SW480 (cell line): ENCODE measurements around the gene THOC5.
"Not testable (repeated sequence)": the region's sequence is repeated elsewhere in the genome, so short reads cannot be mapped to it uniquely, and the experiment has no call there.

Experiments
- DNase-seq: peaks from one replicate; pipeline ENCODE4 v3.0.0-alpha.2; 2016; ENCODE audit warnings: low spot score

Gene THOC5

DNA sequence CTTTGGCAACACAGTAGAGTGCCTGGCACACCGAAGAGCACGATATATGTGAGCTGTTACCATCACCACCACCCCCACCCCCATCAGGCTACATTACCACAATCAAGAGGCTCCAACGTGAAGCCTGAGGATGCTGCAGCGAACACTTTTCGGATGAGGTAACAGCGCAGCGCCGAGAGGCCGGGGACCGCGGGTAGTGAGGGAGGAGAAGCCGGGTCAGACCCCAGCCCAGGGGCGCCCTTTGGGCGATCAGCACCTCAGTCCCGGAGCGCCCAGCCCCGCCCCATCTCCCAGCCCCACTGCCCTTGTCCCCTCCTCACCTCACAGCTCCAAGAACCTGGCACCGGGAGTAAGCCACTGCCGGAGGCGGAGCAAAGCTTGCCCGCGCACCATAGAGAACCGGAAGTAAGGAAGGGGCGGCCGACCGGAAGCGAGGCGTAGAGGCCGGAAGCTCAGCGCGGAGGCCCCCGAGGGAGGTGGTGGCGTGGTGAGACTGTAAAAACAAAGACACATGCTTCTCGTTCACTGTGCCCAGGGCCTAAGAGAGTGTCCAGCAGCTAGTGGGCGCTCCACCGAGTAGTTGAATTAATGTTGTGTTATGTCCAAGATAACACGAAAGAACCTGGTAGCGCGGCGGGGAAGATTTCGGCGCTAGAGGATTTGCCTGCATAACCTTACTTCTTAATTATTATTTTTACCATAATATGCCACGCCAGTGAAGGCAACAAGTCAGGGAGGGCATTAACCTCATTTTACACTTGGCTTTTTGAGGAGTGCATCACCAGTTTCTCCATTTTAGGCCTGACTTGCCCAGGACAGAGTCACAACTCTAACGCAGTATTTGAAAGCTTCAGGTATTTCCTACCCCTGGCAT is at the start of gene THOC5:
Gene THOC5 (minus strand): TSS at position 407 of the 874 bp plus-strand sequence. CDS start 4,610 bp downstream, outside the sequence.
- peak; percentile 96 for DNase-seq

DNA sequence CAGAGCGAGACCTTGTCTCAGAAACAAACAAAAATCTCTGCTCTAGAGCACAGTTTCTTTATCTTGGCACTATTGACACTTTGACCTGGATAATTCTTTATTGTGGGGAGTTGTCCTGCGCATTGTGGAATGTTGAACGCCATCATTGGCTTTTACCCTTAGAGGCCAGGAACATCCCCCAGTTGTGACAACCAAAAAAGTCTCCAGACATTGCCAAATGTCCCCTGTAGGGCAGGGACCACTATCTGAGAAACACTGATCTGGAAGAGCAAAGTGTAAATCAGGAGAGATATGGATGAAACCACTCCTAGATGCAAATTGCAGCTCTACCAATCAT is 45.1 kb upstream of the THOC5 start:
- DNase-seq, result no peak

DNA sequence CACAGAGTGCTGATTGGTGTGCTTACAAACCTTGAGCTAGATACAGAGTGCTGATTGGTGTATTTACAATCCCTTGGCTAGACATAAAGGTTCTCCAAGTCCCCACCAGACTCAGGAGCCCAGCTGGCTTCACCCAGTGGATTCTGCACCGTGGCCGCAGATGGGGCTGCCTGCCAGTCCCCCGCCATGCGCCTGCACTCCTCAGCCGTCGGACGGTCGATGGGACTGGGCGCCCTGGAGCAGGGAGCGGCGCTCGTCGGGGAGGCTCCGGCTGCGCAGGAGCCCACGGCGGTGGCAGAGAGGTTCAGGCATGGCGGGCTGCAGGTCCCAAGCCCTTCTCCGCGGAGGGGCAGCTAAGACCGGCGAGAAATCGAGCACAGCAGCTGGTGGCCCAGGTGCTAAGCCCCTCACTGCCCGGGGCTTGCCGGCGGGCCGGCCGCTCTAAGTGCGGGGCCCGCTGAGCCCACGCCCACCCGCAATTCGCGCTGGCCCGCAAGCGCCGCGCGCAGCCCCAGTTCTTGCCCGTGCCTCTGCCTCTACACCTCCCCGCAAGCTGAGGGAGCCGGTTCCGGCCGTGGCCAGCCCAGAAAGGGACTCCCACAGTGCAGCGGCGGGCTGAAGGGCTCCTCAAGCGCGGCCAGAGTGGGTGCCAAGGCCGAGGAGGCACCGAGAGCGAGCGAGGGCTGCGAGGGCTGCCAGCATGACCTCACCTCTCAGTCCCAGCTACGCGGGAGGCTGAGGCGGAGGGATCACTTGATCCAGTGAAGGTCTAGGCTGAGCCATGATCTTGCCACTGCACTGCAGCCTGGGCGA is 44.5 kb upstream of the THOC5 start:
- not testable (repeated sequence) for DNase-seq

DNA sequence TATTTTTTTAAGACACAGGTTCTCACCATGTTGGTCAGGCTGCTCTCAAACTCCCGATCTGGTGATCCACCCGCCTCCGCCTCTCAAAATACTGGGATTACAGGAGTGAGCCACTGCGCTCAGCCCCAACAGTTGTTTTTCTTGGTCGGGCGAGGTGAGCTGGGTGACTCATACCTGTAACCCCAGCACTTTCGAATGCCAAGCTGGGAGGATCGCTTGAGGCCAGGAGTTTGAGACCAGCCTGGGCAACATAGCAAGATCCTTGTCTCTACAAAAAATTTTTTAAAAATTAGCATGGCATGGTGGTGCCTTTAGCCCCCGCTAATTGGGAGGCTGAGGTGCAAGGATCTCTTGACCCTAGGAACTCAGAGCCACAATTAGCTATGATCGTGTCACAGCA is 42.9 kb upstream of the THOC5 start:
- no peak for DNase-seq

DNA sequence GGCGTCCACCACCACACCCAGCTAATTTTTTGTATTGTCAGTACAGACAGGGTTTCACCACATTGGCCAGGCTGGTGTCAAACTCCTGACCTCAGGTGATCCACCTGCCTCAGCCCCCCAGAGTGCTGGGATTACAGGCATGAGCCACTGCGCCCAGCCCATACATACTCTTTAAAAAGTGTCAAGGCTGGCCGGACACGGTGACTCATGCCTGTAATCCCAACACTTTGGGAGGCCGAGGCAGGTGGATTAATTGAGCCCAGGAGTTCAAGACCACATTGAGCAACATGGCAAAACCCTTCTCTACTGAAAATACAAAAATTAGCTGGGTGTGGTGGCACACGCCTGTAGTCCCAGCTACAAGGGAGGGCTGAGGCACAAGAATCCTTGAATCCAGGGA is 40.9 kb upstream of the THOC5 start:
- not testable (repeated sequence) for DNase-seq

DNA sequence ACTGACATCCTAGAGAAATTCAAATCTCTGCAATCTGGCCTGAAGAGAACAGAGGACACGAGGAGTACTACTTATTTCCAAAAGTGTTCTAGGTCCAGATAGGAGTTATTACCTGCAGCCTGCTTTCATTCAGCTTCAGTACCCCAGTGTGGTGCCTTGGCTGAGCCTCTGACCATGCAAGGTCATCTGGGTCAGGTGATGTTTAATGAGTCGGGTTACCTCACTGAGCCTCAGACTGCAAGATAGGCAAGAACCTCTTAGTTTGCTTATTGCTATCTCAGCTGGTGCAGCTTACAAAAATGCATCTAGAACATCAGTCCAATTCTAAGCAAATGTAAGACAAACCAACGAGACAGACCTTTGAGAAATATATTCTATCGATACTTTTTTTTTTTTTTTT is 40.4 kb upstream of the THOC5 start:
- no peak for DNase-seq

DNA sequence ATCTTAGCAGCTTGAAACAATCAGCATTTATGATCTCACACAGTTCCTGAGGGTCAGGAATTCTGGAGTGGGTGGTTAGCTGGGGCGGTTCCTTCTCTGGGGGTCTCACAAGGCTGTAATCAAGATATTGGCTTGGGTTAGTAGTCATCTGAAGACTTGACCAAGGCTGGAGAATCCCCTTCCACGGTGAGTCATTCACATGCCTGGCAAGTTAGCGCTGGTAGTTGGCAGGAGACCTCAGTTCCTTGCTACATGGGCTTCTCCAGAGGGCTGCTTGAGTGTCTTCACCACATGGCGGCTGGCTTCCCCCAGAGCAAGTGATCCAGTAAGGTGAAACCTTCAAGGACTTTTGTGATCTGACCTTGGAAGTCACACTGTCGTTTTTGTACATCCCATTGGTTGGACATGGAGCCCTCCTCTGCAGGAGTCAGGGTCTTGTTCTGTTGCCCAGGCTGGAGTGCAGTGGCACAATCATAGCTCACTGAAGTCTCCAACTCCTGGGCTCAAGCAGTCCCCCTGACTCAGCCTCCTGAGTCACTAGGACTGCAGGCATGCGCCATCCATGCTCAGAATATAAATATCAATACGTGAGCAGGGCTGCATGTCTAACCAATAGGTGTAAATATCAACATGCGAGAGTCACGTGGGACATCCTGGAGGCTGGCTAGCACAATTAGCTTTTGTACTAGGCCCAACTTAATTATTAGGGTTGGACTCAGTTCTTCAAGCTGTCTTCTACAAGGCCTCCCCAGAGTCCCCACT is 34.6 kb upstream of the THOC5 start:
- no peak for DNase-seq

DNA sequence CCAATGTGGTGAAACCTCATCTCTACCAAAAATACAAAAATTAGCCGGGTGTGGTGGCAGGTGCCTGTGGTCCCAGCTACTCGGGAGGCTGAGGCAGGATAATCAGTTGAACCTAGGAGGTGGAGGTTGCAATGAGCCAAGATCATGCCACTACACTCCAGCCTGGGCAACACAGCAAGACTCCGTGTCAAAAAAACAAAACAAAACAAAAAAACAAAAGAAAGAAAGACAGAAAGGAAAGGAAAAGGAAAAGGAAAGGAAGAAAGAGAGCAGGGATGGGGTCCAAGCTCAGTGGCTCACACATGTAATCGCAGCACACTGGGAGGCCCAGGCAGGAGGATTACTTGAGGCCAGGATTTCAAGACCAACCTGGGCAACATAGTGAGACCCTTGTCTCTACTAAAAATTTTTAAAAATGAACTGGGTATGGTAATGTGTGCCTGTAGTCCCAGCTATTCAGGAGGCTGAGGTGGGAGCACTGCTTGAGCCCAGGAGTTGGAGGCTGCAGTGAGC is 32.7 kb upstream of the THOC5 start:
- not testable (repeated sequence) for DNase-seq

DNA sequence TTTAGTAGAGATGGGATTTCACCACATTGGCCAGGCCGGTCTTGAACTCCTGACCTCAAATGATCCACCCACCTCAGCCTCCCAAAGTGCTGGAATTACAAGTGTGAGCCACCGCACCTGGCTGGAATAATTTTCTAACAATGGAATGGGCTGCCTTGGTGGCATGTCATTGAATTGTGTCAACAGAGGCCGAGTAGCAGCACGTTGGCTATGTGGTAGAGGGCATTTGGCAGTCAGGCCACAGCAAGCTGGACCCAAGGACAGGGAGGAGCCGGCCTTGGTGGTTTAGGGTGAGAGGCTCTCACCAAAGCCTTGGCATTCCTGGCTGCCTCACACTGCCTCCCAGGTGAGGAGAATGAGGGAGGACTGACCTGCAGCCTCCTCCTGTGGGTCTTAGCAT is 31.4 kb upstream of the THOC5 start:
- DNase-seq, result no peak

DNA sequence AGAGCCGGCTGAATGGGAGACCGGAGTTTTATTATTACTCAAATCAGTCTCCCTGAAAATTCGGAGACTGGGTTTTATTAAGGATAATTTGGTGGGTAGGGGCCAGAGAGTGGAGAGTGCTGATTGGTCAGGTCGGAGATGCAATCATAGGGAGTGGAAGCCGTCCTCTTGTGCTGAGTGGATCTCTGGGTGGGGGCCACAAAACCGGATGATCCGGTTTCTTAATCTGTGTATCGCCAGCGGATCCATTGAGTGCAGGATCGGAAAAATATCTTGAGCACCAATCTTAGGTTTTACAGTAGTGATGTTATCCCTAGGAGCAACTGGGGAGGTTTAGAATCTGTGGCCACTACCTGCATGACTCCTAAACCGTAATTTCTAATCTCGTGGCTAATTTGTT is 28.2 kb upstream of the THOC5 start:
- no peak for DNase-seq

DNA sequence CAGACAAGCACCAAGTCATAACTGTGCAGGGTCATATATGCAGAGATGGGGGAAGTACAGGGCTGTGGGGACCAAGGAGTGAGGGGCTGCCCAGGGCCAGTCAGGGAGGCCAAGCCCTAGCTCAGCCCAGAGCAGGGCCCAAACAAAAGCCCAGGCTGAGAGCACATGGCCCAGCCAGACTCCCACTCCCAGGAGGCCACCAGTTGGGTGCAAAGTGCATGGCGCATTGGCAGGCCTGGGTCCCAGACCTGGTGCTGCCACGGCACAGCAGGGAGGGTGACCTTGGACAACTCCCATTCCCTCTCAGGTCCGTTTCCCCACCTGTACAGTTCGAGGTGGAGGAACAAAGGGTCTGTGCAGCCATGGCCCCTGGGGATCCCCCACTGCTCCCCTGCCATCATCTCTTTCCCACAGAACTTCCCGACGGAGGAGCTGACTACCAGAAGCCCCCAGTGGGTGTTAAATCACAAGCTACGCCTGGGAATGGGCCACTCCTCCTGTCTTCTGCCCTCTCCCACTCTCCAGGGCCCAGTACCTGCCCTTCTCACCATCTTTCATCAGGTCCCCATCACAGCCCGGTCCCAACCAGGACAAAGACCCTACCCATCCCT is 26.7 kb upstream of the THOC5 start:
- no peak for DNase-seq

DNA sequence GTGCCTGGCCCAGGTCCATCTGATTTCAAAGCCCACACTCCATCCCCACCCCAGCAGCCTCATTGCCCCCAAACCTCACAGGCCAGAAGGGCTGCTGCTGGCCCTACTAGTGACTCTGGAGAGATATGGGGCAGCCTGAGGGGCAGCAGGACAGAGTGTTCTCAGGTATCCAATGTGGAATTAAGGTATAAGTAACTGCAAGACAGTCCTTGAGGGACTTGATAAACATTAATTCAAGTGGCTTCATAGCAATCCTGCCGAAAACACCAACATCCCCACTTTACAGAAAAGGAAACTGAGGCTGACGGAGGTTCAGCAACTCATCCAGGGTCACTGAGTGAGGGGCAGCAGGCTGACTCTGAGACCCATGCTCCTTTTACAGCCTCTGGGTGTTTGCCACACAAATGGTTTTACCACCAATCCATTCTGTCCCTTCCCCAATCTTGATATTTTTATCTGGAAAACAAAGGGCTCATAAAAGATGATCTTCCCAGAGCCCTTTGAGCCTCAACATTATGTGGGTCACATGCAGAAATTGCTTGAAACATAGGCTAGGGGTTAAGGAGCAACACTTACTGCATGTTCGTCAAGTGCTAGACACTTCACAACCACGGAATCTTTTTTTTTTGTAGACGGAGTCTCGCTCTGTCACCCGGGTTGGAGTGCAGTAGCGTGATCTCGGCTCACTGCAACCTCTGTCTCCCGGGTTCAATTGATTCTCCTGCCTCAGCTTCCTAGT is 25.1 kb upstream of the THOC5 start:
- no peak for DNase-seq

DNA sequence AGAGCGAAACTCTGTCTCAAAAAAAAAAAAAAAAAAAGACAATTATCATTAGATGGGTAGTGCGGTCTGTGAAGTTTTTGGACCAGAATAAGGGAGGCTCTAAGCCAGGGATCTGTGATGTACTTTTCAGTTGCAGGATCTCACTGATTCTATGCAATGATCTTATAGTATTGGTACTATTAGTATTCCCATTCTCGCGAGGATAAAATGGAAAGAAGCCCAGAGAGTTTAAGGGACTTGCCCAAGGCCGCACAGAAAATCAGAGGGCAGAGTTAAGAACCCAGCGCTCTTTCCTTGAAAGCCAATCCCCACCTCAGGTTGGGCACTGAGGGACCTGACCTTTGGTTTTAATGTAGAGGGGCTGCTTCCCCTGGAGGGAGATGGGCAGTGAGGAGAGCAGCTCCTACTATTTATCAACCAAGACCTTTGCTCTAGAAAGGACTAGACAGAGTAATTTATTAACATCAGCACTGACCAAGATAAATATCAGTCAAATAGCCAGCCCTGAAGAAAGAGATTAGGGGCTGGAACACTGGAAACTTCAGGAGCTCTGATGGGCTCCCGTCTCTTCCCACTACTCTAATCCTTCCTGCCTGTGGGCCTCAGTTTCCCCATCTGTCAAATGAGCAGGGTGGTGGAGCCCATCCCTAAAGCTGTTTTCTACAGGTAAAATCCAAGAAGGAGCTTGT is 21.3 kb upstream of the THOC5 start:
- no peak for DNase-seq

DNA sequence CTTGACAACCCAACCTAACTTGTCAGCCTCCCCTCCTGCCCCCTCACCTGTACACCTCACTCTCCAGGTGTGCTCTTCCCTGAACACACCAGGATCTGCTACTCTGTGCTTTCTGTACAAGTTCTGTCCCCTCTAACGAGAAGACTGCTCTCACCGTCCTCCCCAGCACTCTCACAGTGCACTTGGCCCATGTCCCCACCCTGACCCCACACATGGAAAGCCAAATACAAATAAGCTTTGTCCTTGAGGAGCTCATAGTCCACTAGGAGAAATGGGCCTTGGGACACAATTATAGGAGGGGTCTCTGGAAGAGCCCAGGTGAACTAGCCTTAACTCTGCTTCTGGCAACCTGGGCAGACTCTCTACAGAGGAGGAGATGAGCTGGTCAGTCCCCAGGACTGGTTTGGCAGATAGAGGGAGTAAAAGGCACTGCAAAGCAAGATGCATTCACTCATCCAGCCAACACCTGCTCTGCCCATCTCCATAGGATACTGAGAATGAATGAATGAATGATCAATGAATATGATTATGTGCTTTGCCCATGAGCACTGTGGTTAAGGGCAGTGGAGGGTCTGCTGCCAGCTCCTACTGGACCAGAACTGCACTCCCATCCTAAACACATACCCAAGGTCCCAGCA is 17.5 kb upstream of the THOC5 start:
- no peak for DNase-seq

DNA sequence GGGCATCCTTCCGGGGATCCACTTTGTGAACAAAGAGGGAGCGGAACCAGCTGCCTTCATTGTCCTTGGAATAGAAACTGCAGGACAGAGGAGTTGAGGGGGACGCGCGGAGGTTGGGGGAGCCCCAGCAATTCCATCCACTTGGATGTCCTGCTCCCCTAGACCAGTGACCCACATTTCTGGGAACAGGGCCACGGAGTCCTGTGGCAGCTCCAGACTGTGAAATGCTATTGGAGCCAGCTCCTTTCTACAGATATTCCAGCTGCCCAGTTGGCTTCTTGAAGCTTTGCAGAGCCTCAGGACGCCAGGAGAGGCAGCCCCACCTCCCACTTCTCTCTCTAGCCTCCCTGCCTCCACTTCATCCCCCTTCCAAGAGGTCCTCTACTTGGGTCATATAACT is 16.9 kb upstream of the THOC5 start:
- no peak for DNase-seq

DNA sequence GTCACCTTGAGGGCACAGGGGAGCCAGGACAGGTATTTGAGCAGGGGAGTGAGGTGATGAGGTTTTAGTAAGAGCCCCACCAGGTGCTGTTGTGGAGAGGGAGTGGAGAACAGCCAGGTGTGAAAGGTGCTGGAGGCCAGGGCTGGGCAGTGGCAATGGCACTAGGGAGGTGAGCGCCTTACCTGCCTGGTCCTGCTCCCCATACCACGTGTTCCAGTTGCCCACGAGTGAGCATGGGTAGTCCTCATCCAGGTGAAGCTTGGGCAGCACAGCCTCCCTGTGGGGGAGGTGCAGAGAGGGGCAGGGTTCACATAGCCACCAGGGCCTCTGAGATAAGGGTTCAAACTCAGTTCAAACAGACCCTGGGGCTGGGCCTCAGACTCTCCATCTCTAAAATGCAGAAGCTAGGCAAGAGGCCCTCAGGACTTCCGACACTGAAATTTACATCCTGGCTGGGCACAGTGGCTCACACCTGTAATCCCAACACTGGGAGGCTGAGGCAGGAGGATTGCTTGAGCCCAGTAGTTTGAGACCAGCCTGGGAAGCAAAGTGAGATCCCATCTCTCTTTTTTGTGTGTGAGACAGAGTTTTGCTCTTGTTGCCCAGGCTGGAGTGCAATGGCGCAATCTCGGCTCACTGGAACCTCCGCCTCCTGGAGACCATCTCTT is 15.6 kb upstream of the THOC5 start:
- DNase-seq, result no peak

DNA sequence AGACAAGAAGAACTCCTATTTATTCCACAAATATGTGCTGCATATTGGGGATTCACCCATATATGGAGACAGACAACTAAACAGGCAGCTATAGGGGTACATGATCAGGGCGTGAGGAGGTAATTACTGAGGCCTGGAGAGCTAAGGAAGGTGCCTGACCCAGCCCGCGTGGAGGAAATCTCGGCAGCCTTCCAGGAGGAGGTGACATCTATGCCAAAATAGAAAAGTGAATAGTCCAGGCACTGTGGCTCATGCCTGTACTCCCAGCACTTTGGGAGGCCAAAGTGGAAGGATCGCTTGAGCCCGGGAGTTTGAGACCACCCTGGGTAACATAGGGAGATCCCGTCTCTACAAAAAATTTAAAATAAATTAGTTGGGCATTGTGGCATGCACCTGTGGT is 13.8 kb upstream of the THOC5 start:
- no peak for DNase-seq

DNA sequence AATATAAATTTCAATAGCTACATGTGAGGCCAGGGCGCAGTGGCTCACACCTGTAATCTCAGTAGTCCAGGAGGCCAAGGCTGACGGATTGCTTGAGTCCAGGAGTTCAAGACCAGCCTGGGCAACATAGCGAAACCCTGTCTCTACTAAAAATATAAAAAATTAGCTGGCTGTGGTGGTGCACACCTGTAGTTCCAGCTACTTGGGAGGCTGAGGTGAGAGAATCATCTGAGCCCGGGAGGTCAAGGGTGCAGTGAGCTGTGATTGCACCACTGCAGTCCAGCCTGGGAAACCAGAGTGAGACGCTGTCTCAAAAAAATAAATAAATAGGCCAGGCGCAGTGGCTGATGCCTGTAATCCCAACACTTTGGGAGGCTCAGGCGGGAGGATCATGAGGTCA is 13.0 kb upstream of the THOC5 start:
- DNase-seq, result not testable (repeated sequence)

DNA sequence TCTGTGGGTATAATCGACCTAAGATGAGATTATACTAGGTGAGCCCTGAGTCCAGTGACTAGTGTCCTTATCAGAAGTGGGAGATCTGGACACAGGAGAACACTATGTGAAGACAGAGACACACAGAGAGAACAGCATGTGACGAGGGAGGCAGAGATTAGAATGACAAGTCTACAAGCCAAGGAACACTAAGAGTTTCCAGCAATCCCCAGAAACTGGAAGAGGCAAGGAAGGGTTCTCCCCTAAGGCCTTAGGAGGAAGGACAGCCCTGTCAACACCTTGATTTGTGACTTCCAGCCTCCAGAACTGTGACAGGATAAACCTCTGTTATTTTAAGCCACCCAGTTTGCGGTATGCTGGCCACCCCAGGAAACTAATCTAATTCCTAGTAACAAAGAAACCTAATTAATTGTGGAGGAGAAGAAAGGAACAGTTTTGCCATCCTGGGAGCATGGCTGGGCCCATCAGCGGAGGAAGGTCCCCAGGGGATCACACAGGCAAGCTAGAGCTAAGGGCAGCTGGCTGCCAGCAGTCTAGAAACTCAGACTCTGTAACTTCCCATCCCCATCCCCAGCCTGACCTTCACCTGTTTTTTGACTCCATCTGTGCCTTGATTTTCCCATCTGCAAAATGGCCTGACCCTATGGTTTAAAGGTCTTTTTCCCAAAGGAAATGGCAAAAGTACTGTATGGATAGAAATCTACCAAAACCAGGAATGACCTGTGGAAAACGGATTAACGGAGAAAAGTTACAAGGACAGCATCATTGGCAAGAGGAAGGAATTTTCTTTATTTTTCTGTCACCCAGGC is 10.3 kb upstream of the THOC5 start:
- DNase-seq, result no peak
